Measurements from ENCODE around the gene FTH1.

The FTH1 gene

GRCh38 chr11:61917334-61918109 is 49.9 kb downstream of the FTH1 start, which contains the start of gene RAB3IL1:
Gene RAB3IL1 (minus strand): TSS chr11:61917566. CDS start chr11:61917367, 199 bp downstream.
- H3F3A ChIP-seq (ENCODE audit: control insufficient read depth, insufficient read depth) = no peaks in the 10 kb centered on the region
- H3K4me1 ChIP-seq (ENCODE audit: control insufficient read depth, low read length) = no peaks in the 10 kb centered on the region
- H3K27me3 ChIP-seq (ENCODE audit: control insufficient read depth, low read length) = peaks cover 12% of the 10 kb centered on the region; the same call in 1 of the 2 replicates
- H3K27ac ChIP-seq (ENCODE audit: low read depth, low read length) = no peak within 1 kb of the TSS
- H3K79me2 ChIP-seq (ENCODE audit: control insufficient read depth, low read length) = no peaks in the 10 kb centered on the region
- H4K20me1 ChIP-seq (ENCODE audit: control insufficient read depth, insufficient read depth, low read depth, low read length) = no peaks in the 10 kb centered on the region
- no peak within 1 kb of the TSS for H3K4me2 ChIP-seq (ENCODE audit: low read length)
- no peaks in the 10 kb centered on the region for H3K9me3 ChIP-seq (ENCODE audit: control insufficient read depth, insufficient read depth, low read length)
- H3K4me3 ChIP-seq (ENCODE audit: low read length) = no peak within 1 kb of the TSS
- no peaks in the 10 kb centered on the region for H3K9me2 ChIP-seq (replicated peaks; ENCODE audit: control insufficient read depth, low read length)
- H3K36me3 ChIP-seq (ENCODE audit: control insufficient read depth, low read length) = no peaks in the 10 kb centered on the region
- TF ChIP-seq CTCF (IDR thresholded peaks at IDR 0.05; ENCODE audit: low read depth, low read length, poor library complexity, severe bottlenecking) (no peak), EZH2phosphoT487 (IDR thresholded peaks at IDR 0.05; ENCODE audit: borderline replicate concordance, low read length) (no peak)

- H3K36me3 ChIP-seq (ENCODE audit: control insufficient read depth, low read length) = no peaks in the 10 kb centered on the region
- H4K20me1 ChIP-seq (ENCODE audit: control insufficient read depth, insufficient read depth, low read depth, low read length) = no peaks in the 10 kb centered on the region
- H3K4me3 ChIP-seq (ENCODE audit: low read length) = no peak overlapping the region
- no peak overlapping the region for H3K27ac ChIP-seq (ENCODE audit: low read depth, low read length)
- no peak overlapping the region for H3K4me2 ChIP-seq (ENCODE audit: low read length)
- no peaks in the 10 kb centered on the region for H3K4me1 ChIP-seq (ENCODE audit: control insufficient read depth, low read length)
- H3K27me3 ChIP-seq (ENCODE audit: control insufficient read depth, low read length) = peaks cover 12% of the 10 kb centered on the region; the same call in 1 of the 2 replicates
- no peaks in the 10 kb centered on the region for H3K9me3 ChIP-seq (ENCODE audit: control insufficient read depth, insufficient read depth, low read length)
- H3F3A ChIP-seq (ENCODE audit: control insufficient read depth, insufficient read depth) = no peaks in the 10 kb centered on the region
- no peak for TF ChIP-seq EZH2phosphoT487 (IDR thresholded peaks at IDR 0.05; ENCODE audit: borderline replicate concordance, low read length)
- TF ChIP-seq CTCF (IDR thresholded peaks at IDR 0.05; ENCODE audit: low read depth, low read length, poor library complexity, severe bottlenecking) = no peak
- no peaks in the 10 kb centered on the region for H3K9me2 ChIP-seq (replicated peaks; ENCODE audit: control insufficient read depth, low read length)
- H3K79me2 ChIP-seq (ENCODE audit: control insufficient read depth, low read length) = no peaks in the 10 kb centered on the region
Observed at GRCh38 chr11:61916737-61917333, 50.6 kb downstream of the FTH1 start.

- H3K4me1 ChIP-seq (ENCODE audit: control insufficient read depth, low read length) = no peaks in the 10 kb centered on the region
- H4K20me1 ChIP-seq (ENCODE audit: control insufficient read depth, insufficient read depth, low read depth, low read length) = no peaks in the 10 kb centered on the region
- H3K9me3 ChIP-seq (ENCODE audit: control insufficient read depth, insufficient read depth, low read length) = no peaks in the 10 kb centered on the region
- H3K27me3 ChIP-seq (ENCODE audit: control insufficient read depth, low read length) = peaks cover 12% of the 10 kb centered on the region; the same call in 1 of the 2 replicates
- no peaks in the 10 kb centered on the region for H3K9me2 ChIP-seq (replicated peaks; ENCODE audit: control insufficient read depth, low read length)
- no peak overlapping the region for H3K4me2 ChIP-seq (ENCODE audit: low read length)
- no peaks in the 10 kb centered on the region for H3K36me3 ChIP-seq (ENCODE audit: control insufficient read depth, low read length)
- no peaks in the 10 kb centered on the region for H3F3A ChIP-seq (ENCODE audit: control insufficient read depth, insufficient read depth)
- no peak overlapping the region for H3K27ac ChIP-seq (ENCODE audit: low read depth, low read length)
- H3K79me2 ChIP-seq (ENCODE audit: control insufficient read depth, low read length) = no peaks in the 10 kb centered on the region
- TF ChIP-seq EZH2phosphoT487 (IDR thresholded peaks at IDR 0.05; ENCODE audit: borderline replicate concordance, low read length) (no peak), CTCF (IDR thresholded peaks at IDR 0.05; ENCODE audit: low read depth, low read length, poor library complexity, severe bottlenecking) (no peak)
- H3K4me3 ChIP-seq (ENCODE audit: low read length) = no peak overlapping the region
Observed at GRCh38 chr11:61914471-61915171, 52.8 kb downstream of the FTH1 start.

Data from DOHH2 (cell line).